ENCODE results near the gene MRPL11. TPM values are rescaled to one million over a fixed set of nuclear protein-coding genes. Genes with fewer than 3 reads are reported as not detected.

MRPL11 gene
- total RNA-seq, 1 donor from 2014 or later: 73.0 TPM

GRCh38 chr11:66391322-66391721 lies 47.3 kb downstream of the MRPL11 start:
- no peak overlapping the region for H3K27ac Mint-ChIP-seq (ENCODE audit: unreplicated experiment)
- TF ChIP-seq, protein P1, sequence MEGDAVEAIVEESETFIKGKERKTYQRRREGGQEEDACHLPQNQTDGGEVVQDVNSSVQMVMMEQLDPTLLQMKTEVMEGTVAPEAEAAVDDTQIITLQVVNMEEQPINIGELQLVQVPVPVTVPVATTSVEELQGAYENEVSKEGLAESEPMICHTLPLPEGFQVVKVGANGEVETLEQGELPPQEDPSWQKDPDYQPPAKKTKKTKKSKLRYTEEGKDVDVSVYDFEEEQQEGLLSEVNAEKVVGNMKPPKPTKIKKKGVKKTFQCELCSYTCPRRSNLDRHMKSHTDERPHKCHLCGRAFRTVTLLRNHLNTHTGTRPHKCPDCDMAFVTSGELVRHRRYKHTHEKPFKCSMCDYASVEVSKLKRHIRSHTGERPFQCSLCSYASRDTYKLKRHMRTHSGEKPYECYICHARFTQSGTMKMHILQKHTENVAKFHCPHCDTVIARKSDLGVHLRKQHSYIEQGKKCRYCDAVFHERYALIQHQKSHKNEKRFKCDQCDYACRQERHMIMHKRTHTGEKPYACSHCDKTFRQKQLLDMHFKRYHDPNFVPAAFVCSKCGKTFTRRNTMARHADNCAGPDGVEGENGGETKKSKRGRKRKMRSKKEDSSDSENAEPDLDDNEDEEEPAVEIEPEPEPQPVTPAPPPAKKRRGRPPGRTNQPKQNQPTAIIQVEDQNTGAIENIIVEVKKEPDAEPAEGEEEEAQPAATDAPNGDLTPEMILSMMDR (IDR thresholded peaks at IDR 0.05; ENCODE audit: unreplicated experiment): no peak
- no peaks in the 10 kb centered on the region for H3K9me3 Mint-ChIP-seq (ENCODE audit: unreplicated experiment)
- DNase-seq (ENCODE audit: low spot score): no peak
- no peak overlapping the region for H3K4me3 Mint-ChIP-seq (ENCODE audit: unreplicated experiment)
- peaks cover 2% of the 10 kb centered on the region for H3K4me1 Mint-ChIP-seq (ENCODE audit: unreplicated experiment)
- H3K36me3 Mint-ChIP-seq (ENCODE audit: low read depth, unreplicated experiment): no peaks in the 10 kb centered on the region
- H3K27me3 Mint-ChIP-seq (ENCODE audit: unreplicated experiment): peaks cover 3% of the 10 kb centered on the region

GRCh38 chr11:66388780-66389386 lies 49.8 kb downstream of the MRPL11 start:
- Mint-ChIP-seq H3K4me1 (ENCODE audit: unreplicated experiment) (peaks cover 7% of the 10 kb centered on the region), H3K4me3 (ENCODE audit: unreplicated experiment) (no peak overlapping the region), H3K27me3 (ENCODE audit: unreplicated experiment) (peaks cover 3% of the 10 kb centered on the region), H3K36me3 (ENCODE audit: low read depth, unreplicated experiment) (no peaks in the 10 kb centered on the region), H3K9me3 (ENCODE audit: unreplicated experiment) (no peaks in the 10 kb centered on the region), H3K27ac (ENCODE audit: unreplicated experiment) (no peak overlapping the region)
- TF ChIP-seq, protein P1 (IDR thresholded peaks at IDR 0.05; ENCODE audit: unreplicated experiment): peak; percentile 48
- DNase-seq (ENCODE audit: low spot score): peak; percentile 72

GRCh38 chr11:66386171-66387069 lies 52.2 kb downstream of the MRPL11 start:
- TF ChIP-seq, protein P1 (IDR thresholded peaks at IDR 0.05; ENCODE audit: unreplicated experiment): peak; percentile 96

More at GRCh38 chr11:66386171-66387069, 52.2 kb downstream of the MRPL11 start:
- DNase-seq (ENCODE audit: low spot score): peak; percentile 88
- Mint-ChIP-seq H3K4me3 (ENCODE audit: unreplicated experiment) (no peak overlapping the region), H3K27ac (ENCODE audit: unreplicated experiment) (no peak overlapping the region), H3K9me3 (ENCODE audit: unreplicated experiment) (no peaks in the 10 kb centered on the region), H3K36me3 (ENCODE audit: low read depth, unreplicated experiment) (no peaks in the 10 kb centered on the region), H3K4me1 (ENCODE audit: unreplicated experiment) (peaks cover 7% of the 10 kb centered on the region), H3K27me3 (ENCODE audit: unreplicated experiment) (peaks cover 3% of the 10 kb centered on the region)

Other genes starting within 250 kb of the MRPL11 start
- gene KLC2, start 181.1 kb downstream of the MRPL11 start, total RNA-seq (ENCODE audit: unreplicated experiment): 35.1 TPM
- 189 TPM for gene RAB1B, start 170.2 kb downstream of the MRPL11 start, total RNA-seq (ENCODE audit: unreplicated experiment)
- 1.9 TPM for gene CNIH2, start 160.7 kb downstream of the MRPL11 start, total RNA-seq (ENCODE audit: unreplicated experiment)
- gene YIF1A, start 149.7 kb downstream of the MRPL11 start, total RNA-seq (ENCODE audit: unreplicated experiment): 48.0 TPM
- gene TMEM151A, start 147.0 kb downstream of the MRPL11 start, total RNA-seq (ENCODE audit: unreplicated experiment): not detected
- 2.9 TPM for gene CD248, start 121.8 kb downstream of the MRPL11 start, total RNA-seq (ENCODE audit: unreplicated experiment)
- gene RIN1, start 102.4 kb downstream of the MRPL11 start, total RNA-seq (ENCODE audit: unreplicated experiment): 4.8 TPM
- gene BRMS1, start 93.7 kb downstream of the MRPL11 start, total RNA-seq (ENCODE audit: unreplicated experiment): 38.4 TPM
- gene B4GAT1, start 91.2 kb downstream of the MRPL11 start, total RNA-seq (ENCODE audit: unreplicated experiment): 21.4 TPM
- gene SLC29A2, start 67.1 kb downstream of the MRPL11 start, total RNA-seq (ENCODE audit: unreplicated experiment): 5.7 TPM
- gene NPAS4, start 17.8 kb downstream of the MRPL11 start, total RNA-seq (ENCODE audit: unreplicated experiment): not detected
- 2.0 TPM for gene PELI3, start 28.1 kb upstream of the MRPL11 start, total RNA-seq (ENCODE audit: unreplicated experiment)
- 41.3 TPM for gene DPP3, start 41.6 kb upstream of the MRPL11 start, total RNA-seq (ENCODE audit: unreplicated experiment)
- gene BBS1, start 71.8 kb upstream of the MRPL11 start, total RNA-seq (ENCODE audit: unreplicated experiment): 35.8 TPM
- 10.3 TPM for gene ZDHHC24, start 107.2 kb upstream of the MRPL11 start, total RNA-seq (ENCODE audit: unreplicated experiment)
- gene ACTN3, start 108.1 kb upstream of the MRPL11 start, total RNA-seq (ENCODE audit: unreplicated experiment): 0.21 TPM
- gene CTSF, start 129.8 kb upstream of the MRPL11 start, total RNA-seq (ENCODE audit: unreplicated experiment): 9.2 TPM
- gene CCDC87, start 154.2 kb upstream of the MRPL11 start, total RNA-seq (ENCODE audit: unreplicated experiment): 0.54 TPM
- gene CCS, start 154.3 kb upstream of the MRPL11 start, total RNA-seq (ENCODE audit: unreplicated experiment): 51.2 TPM
- gene RBM14, start 177.8 kb upstream of the MRPL11 start, total RNA-seq (ENCODE audit: unreplicated experiment): 84.2 TPM
- gene RBM4, start 199.9 kb upstream of the MRPL11 start, total RNA-seq (ENCODE audit: unreplicated experiment): 187 TPM
- gene RBM4B, start 239.0 kb upstream of the MRPL11 start, total RNA-seq (ENCODE audit: unreplicated experiment): 29.3 TPM